IMR-90 (cell line): ENCODE results near the gene CLNK. TPM values are rescaled to one million over a fixed set of nuclear protein-coding genes. Genes with fewer than 3 reads are reported as not detected.

ENCODE experiments used
- ATAC-seq: fragments of 200-7000 bp; cut with Tn5 transposase; 2 replicates; pipeline ENCODE4 v1.9.1; 2020; ENCODE audit warnings: low read depth, mild to moderate bottlenecking, moderate library complexity
- BruUV-seq: library from RNA; stranded (reverse); fragments of 400-500 nt; replicated peaks from 2 replicates; lab custom pipeline; 2021; lab: Mats Ljungman, UMichigan
- CTCF ChIA-PET: fragments of 300-600 bp; formaldehyde crosslinking; extraction: SDS; loops from one replicate; lab custom pipeline; 2021; ENCODE audit warnings: antibody characterized with exemption; lab: Yijun Ruan, JAX
- POLR2A ChIA-PET: fragments of 300-600 bp; sonication (Branson Sonifier 250); formaldehyde crosslinking; loops from one replicate; lab custom pipeline; 2022; ENCODE audit warnings: antibody characterized with exemption; ENCODE audit not compliant: unreplicated experiment; lab: Charles Lee
- DNase-seq: peaks from one replicate; pipeline ENCODE4 v3.0.0; 2013
- H2AFZ ChIP-seq: replicated peaks from 2 replicates; pipeline ENCODE3; 2013; ENCODE audit warnings: low read length, mild to moderate bottlenecking; ENCODE audit not compliant: poor library complexity
- H2AK5ac ChIP-seq: 2 replicates; pipeline ENCODE4 v1.6.1; 2013; ENCODE audit warnings: low read depth, low read length, inconsistent platforms
- H2AK9ac ChIP-seq: replicated peaks from 2 replicates; pipeline ENCODE3; 2013; ENCODE audit warnings: mild to moderate bottlenecking, low read depth, low read length, moderate library complexity; ENCODE audit not compliant: poor library complexity
- H2BK120ac ChIP-seq: 2 replicates; pipeline ENCODE4 v1.6.1; 2013; ENCODE audit warnings: low read depth, low read length, inconsistent platforms
- H2BK15ac ChIP-seq: 3 replicates; pipeline ENCODE4 v1.6.1; 2013; ENCODE audit warnings: low read depth, low read length, inconsistent platforms
- H2BK20ac ChIP-seq: 2 replicates; pipeline ENCODE4 v1.6.1; 2013; ENCODE audit warnings: low read depth, mild to moderate bottlenecking, inconsistent platforms, low read length, moderate library complexity
- H2BK5ac ChIP-seq: 2 replicates; pipeline ENCODE4 v1.6.1; 2013; ENCODE audit warnings: mild to moderate bottlenecking, low read depth, low read length, inconsistent platforms; ENCODE audit not compliant: poor library complexity, severe bottlenecking
- H3K14ac ChIP-seq: replicated peaks from 2 replicates; pipeline ENCODE4 v1.6.1; 2013; ENCODE audit warnings: low read depth, low read length, inconsistent platforms
- H3K18ac ChIP-seq: 2 replicates; pipeline ENCODE4 v1.6.1; 2013; ENCODE audit warnings: low read depth, low read length, control low read depth
- H3K23ac ChIP-seq: 2 replicates; pipeline ENCODE4 v1.6.1; 2013; ENCODE audit warnings: low read depth, low read length, inconsistent platforms
- H3K27ac ChIP-seq: 2 replicates; pipeline ENCODE4 v1.5.1; 2013; ENCODE audit warnings: mild to moderate bottlenecking, control low read depth, low read length; ENCODE audit not compliant: insufficient read depth
- H3K27me3 ChIP-seq: 2 replicates; pipeline ENCODE4 v1.6.1; 2013; ENCODE audit warnings: low read length; ENCODE audit not compliant: control insufficient read depth, insufficient read depth
- H3K36me3 ChIP-seq: 2 replicates; pipeline ENCODE4 v1.6.1; 2013; ENCODE audit warnings: low read length, mixed read lengths; ENCODE audit not compliant: control insufficient read depth, insufficient read depth
- H3K4ac ChIP-seq: 2 replicates; pipeline ENCODE4 v1.6.1; 2013; ENCODE audit warnings: low read depth, low read length, inconsistent platforms
- H3K4me1 ChIP-seq: 2 replicates; pipeline ENCODE4 v1.6.1; 2013; ENCODE audit warnings: low read length, mixed read lengths; ENCODE audit not compliant: control insufficient read depth, insufficient read depth
- H3K4me2 ChIP-seq: 2 replicates; pipeline ENCODE4 v1.6.1; 2013; ENCODE audit warnings: low read depth, mild to moderate bottlenecking, control low read depth, low read length, moderate library complexity
- H3K4me3 ChIP-seq: 2 replicates; pipeline ENCODE4 v1.5.1; 2013; ENCODE audit warnings: low read depth, mild to moderate bottlenecking, control low read depth, low read length, moderate library complexity; ENCODE audit not compliant: insufficient read depth
- H3K56ac ChIP-seq: 2 replicates; pipeline ENCODE4 v1.6.1; 2013; ENCODE audit warnings: low read length, inconsistent platforms; ENCODE audit not compliant: insufficient read depth; ENCODE audit errors: extremely low read depth
- H3K79me1 ChIP-seq, 2 experiments: 2 replicates each; pipeline ENCODE4 v1.6.1; 2013; ENCODE audit warnings: low read length in 2 of 2, inconsistent platforms in 1 of 2, low read depth in 1 of 2
- H3K9ac ChIP-seq: 2 replicates; pipeline ENCODE4 v1.6.1; 2013; ENCODE audit warnings: low read depth, low read length, control low read depth
- H3K9me1 ChIP-seq: 2 replicates; pipeline ENCODE4 v1.6.1; 2013; ENCODE audit warnings: low read length, inconsistent platforms; ENCODE audit not compliant: insufficient read depth
- H3K9me3 ChIP-seq: 2 replicates; pipeline ENCODE4 v1.6.1; 2013; ENCODE audit warnings: low read length; ENCODE audit not compliant: control insufficient read depth, insufficient read depth
- H4K20me1 ChIP-seq: 2 replicates; pipeline ENCODE4 v1.6.1; 2013; ENCODE audit warnings: low read length, inconsistent platforms; ENCODE audit not compliant: insufficient read depth
- H4K5ac ChIP-seq: 2 replicates; pipeline ENCODE4 v1.6.1; 2013; ENCODE audit warnings: mild to moderate bottlenecking, low read depth, low read length, control low read depth
- H4K8ac ChIP-seq, 2 experiments: 2 replicates each; pipeline ENCODE4 v1.6.1; 2013; ENCODE audit warnings: low read depth in 2 of 2, low read length in 2 of 2, control low read depth in 1 of 2, inconsistent platforms in 1 of 2
- H4K91ac ChIP-seq: 2 replicates; pipeline ENCODE4 v1.6.1; 2013; ENCODE audit warnings: low read depth, low read length, inconsistent platforms; ENCODE audit not compliant: insufficient read depth
- CEBPB ChIP-seq: IDR thresholded peaks from 2 replicates; pipeline ENCODE4 v1.6.1; 2012; ENCODE audit warnings: low read depth, low read length, improper control_type of control experiment
- CHD1 ChIP-seq: IDR thresholded peaks from 2 replicates; pipeline ENCODE4 v1.6.1; 2012; ENCODE audit warnings: low read depth, low read length, improper control_type of control experiment
- MXI1 ChIP-seq: IDR thresholded peaks from 2 replicates; pipeline ENCODE4 v1.6.1; 2012; ENCODE audit warnings: low read depth, mild to moderate bottlenecking, low read length, moderate library complexity, borderline replicate concordance
- NFE2L2 ChIP-seq: fragments of 150-350 bp; IDR thresholded peaks from 2 replicates; pipeline ENCODE4 v1.6.1; 2016; ENCODE audit warnings: low read depth, mild to moderate bottlenecking, low read length
- POLR2A ChIP-seq: IDR thresholded peaks from 2 replicates; pipeline ENCODE4 v1.6.1; 2012; ENCODE audit warnings: mild to moderate bottlenecking, low read depth, low read length
- WGBS, 2 experiments: methylation state at CpG; one replicate each; pipeline versions ENCODE4 v1.1.5 to v1.1.7; 2013; ENCODE audit warnings: missing lambda C conversion rate in 2 of 2; ENCODE audit not compliant: insufficient read length in 1 of 2; ENCODE audit errors: extremely low coverage in 2 of 2; 5-methylcytosine and 5-hydroxymethylcytosine counted together
- dilution Hi-C: fragments of 300-500 bp; cut with HindIII; formaldehyde crosslinking; loops from one replicate; pipeline ENCODE4 v1.14.3; 2018; ENCODE audit warnings: low sequenced_read_pairs; ENCODE audit not compliant: unreplicated experiment
- in situ Hi-C: fragments of 300-500 bp; cut with MboI; formaldehyde crosslinking; loops from 3 replicates; pipeline ENCODE4 v1.14.3; 2019; ENCODE audit warnings: low sequenced_read_pairs, inconsistent platforms, mixed read lengths
- intact Hi-C: fragments of 100-400 bp; cut with micrococcal nuclease; formaldehyde crosslinking; loops from 2 replicates; pipeline ENCODE4 v1.10.0; 2022
- polyA plus RNA-seq, 3 experiments: library from polyadenylated mRNA; depleted of rRNA; stranded (reverse); fragments of >200 nt; gene quantifications; 2 replicates each; pipeline ENCODE4 v1.2.3, GENCODE V29; 2012; ENCODE audit warnings: low replicate concordance in 1 of 3
- total RNA-seq: library from RNA; depleted of rRNA; stranded (reverse); fragments of >200 nt; gene quantifications from 2 replicates; pipeline ENCODE4 v1.2.3, GENCODE V29; 2012
- TF ChIP-seq, protein P1 (sequence below): fragments of 150-350 bp; IDR thresholded peaks from 2 replicates; pipeline ENCODE4 v1.6.1; 2017; ENCODE audit warnings: mild to moderate bottlenecking, antibody characterized with exemption, low read length, low read depth

The CLNK gene
- total and polyA plus RNA-seq, 2 of the 4 experiments (the other 2 are of a cell fraction) = not detected

DNA sequence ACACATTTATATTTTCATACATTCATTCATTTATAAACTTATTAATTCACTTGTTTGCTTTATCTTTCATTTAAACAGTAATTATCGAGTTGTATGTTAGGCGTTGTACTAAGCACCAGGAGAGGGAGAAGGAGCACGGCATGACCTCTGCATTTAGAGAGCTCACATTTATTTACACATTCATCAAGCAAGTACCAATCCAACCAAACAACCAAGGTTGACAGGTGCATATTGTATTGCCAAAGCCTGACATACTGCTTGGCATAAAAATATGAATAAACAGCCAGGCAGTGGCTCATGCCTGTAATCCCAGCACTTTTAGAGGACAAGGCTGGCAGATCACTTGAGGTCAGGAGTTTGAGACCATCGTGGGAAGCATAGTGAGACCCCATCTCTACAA, 37.0 kb upstream of the CLNK start:
- no peaks in the 10 kb centered on the region for H3K9me3 ChIP-seq
- H4K91ac ChIP-seq = no peak overlapping the region
- H2BK15ac ChIP-seq = no peak overlapping the region
- H2BK20ac ChIP-seq = no peak overlapping the region
- no peak overlapping the region for H2AK5ac ChIP-seq
- H4K8ac ChIP-seq = no peak overlapping the region
- no peak overlapping the region for H4K5ac ChIP-seq
- no peak overlapping the region for H2AFZ ChIP-seq
- no peaks in the 10 kb centered on the region for H3K36me3 ChIP-seq
- H2BK5ac ChIP-seq = no peak overlapping the region
- H3K4me3 ChIP-seq = no peak overlapping the region
- DNase-seq (no peak), ATAC-seq (no peak)
- H3K4ac ChIP-seq = no peak overlapping the region
- H2BK120ac ChIP-seq = no peak overlapping the region
- H3K27ac ChIP-seq = no peak overlapping the region
- no peak for TF ChIP-seq POLR2A
- no peak for TF ChIP-seq NFE2L2
- TF ChIP-seq, protein P1, sequence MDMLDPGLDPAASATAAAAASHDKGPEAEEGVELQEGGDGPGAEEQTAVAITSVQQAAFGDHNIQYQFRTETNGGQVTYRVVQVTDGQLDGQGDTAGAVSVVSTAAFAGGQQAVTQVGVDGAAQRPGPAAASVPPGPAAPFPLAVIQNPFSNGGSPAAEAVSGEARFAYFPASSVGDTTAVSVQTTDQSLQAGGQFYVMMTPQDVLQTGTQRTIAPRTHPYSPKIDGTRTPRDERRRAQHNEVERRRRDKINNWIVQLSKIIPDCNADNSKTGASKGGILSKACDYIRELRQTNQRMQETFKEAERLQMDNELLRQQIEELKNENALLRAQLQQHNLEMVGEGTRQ = no peak
- TF ChIP-seq MXI1 = no peak
- no peak for TF ChIP-seq CHD1
- TF ChIP-seq CEBPB = no peak
- dilution Hi-C loops (no loop called here), in situ Hi-C loops (loop anchor here (25.0 kb wide), 1 partner anchor 91 kb away; no protein-coding TSS in a partner anchor), intact Hi-C loops (no loop called here)
- CTCF ChIA-PET = no interaction called here
- no peaks in the 10 kb centered on the region; the same call in 1 of the 2 replicates for H3K27me3 ChIP-seq
- no peaks in the 10 kb centered on the region for H3K9me1 ChIP-seq
- H3K9ac ChIP-seq = no peak overlapping the region
- no CpG with 5 or more reads among the region's 4 CpGs for WGBS, 2 experiments
- no peak overlapping the region for H2AK9ac ChIP-seq
- H3K18ac ChIP-seq = no peak overlapping the region
- H3K4me1 ChIP-seq = no peaks in the 10 kb centered on the region
- POLR2A ChIA-PET = no interaction called here
- no peak overlapping the region for H3K4me2 ChIP-seq
- H3K23ac ChIP-seq = no peak overlapping the region
- no peaks in the 10 kb centered on the region for H3K79me1 ChIP-seq
- no peak overlapping the region for H3K56ac ChIP-seq
- no TSS peak for BruUV-seq
- no peaks in the 10 kb centered on the region for H4K20me1 ChIP-seq
- no peak overlapping the region for H3K14ac ChIP-seq
